Activated CD4-positive, alpha-beta T cell treated with anti-CD3 and anti-CD28 coated beads for 48 hours (primary cell): ENCODE results near the gene ANKS6.

Source experiments
- DNase-seq: peaks from one replicate; pipeline ENCODE4 v3.0.0-alpha.2; 2020

The ANKS6 gene

GRCh38 chr9:98732091-98732490, 64.3 kb downstream of the ANKS6 start:
- DNase-seq: no peak

- DNase-seq: no peak
Measured at GRCh38 chr9:98730871-98731270, 65.5 kb downstream of the ANKS6 start.

GRCh38 chr9:98728500-98728899, 67.9 kb downstream of the ANKS6 start:
- DNase-seq: no peak

- no peak for DNase-seq
Measured at GRCh38 chr9:98727428-98727827, 68.9 kb downstream of the ANKS6 start.

GRCh38 chr9:98726735-98727134, 69.6 kb downstream of the ANKS6 start:
- DNase-seq: no peak

GRCh38 chr9:98724810-98725530, 71.4 kb downstream of the ANKS6 start:
- DNase-seq: no peak

- no peak for DNase-seq
Measured at GRCh38 chr9:98721643-98722042, 74.7 kb downstream of the ANKS6 start.

GRCh38 chr9:98720402-98720801, 76.0 kb downstream of the ANKS6 start:
- DNase-seq: no peak

- DNase-seq: no peak
Measured at GRCh38 chr9:98719055-98719454, 77.3 kb downstream of the ANKS6 start.

- DNase-seq: no peak
Measured at GRCh38 chr9:98714833-98715232, 81.5 kb downstream of the ANKS6 start.

- DNase-seq: no peak
Measured at GRCh38 chr9:98712987-98713386, 83.4 kb downstream of the ANKS6 start.

- no peak for DNase-seq
Measured at GRCh38 chr9:98709968-98710965, 86.1 kb downstream of the ANKS6 start.

GRCh38 chr9:98708933-98709911, 87.1 kb downstream of the ANKS6 start, which contains the start of gene GABBR2:
Gene GABBR2 (minus strand): TSS chr9:98708935. CDS start chr9:98708737, 198 bp downstream.
- DNase-seq: no peak

GRCh38 chr9:98708103-98708932, 88.0 kb downstream of the ANKS6 start:
- no peak for DNase-seq

GRCh38 chr9:98707166-98708102, 88.9 kb downstream of the ANKS6 start:
- DNase-seq: peak; percentile 55

- DNase-seq: no peak
Measured at GRCh38 chr9:98706651-98707165, 89.6 kb downstream of the ANKS6 start.

GRCh38 chr9:98702835-98703380, 93.4 kb downstream of the ANKS6 start:
- no peak for DNase-seq

GRCh38 chr9:98702340-98702739, 94.0 kb downstream of the ANKS6 start:
- no peak for DNase-seq

GRCh38 chr9:98701576-98701975, 94.8 kb downstream of the ANKS6 start:
- DNase-seq: no peak

- no peak for DNase-seq
Measured at GRCh38 chr9:98700801-98701200, 95.6 kb downstream of the ANKS6 start.
